Limb (tissue), 2 donors: ENCODE measurements around the gene DXO.

ENCODE experiments used
- DNase-seq, 2 donors: peaks; one replicate each; pipeline ENCODE4 v3.0.0-alpha.2; 2016; ENCODE audit errors: extremely low spot score in 2 of 2

Gene DXO

GRCh38 chr6:31930962-31931361 is 41.0 kb downstream of the DXO start:
- DNase-seq: no peak

- no peak for DNase-seq
These were observed 43.3 kb downstream of the DXO start for GRCh38 chr6:31928672-31928939.

- DNase-seq: no peak
These were observed 43.9 kb downstream of the DXO start for GRCh38 chr6:31927863-31928671.

- no peak for DNase-seq
These were observed 44.6 kb downstream of the DXO start, which contains the start of gene C2 for GRCh38 chr6:31927242-31927862. C2 (plus strand) TSS chr6:31927717; CDS start chr6:31927753, 36 bp downstream.

GRCh38 chr6:31922942-31923341 is 49.0 kb downstream of the DXO start:
- no peak for DNase-seq

GRCh38 chr6:31920811-31921210 is 51.1 kb downstream of the DXO start:
- DNase-seq: no peak
